IMR-90 (cell line): Measurements from ENCODE around the gene HGFAC.

Source experiments
- MXI1 ChIP-seq: IDR thresholded peaks from 2 replicates; pipeline ENCODE4 v1.6.1; 2012; ENCODE audit warnings: low read depth, mild to moderate bottlenecking, low read length, moderate library complexity, borderline replicate concordance
- TF ChIP-seq, protein P1 (sequence below): conservative IDR thresholded peaks from 2 replicates; pipeline ENCODE4 v1.5.1; 2012; ENCODE audit warnings: mild to moderate bottlenecking, low read depth, low read length, improper control_type of control experiment

DNA sequence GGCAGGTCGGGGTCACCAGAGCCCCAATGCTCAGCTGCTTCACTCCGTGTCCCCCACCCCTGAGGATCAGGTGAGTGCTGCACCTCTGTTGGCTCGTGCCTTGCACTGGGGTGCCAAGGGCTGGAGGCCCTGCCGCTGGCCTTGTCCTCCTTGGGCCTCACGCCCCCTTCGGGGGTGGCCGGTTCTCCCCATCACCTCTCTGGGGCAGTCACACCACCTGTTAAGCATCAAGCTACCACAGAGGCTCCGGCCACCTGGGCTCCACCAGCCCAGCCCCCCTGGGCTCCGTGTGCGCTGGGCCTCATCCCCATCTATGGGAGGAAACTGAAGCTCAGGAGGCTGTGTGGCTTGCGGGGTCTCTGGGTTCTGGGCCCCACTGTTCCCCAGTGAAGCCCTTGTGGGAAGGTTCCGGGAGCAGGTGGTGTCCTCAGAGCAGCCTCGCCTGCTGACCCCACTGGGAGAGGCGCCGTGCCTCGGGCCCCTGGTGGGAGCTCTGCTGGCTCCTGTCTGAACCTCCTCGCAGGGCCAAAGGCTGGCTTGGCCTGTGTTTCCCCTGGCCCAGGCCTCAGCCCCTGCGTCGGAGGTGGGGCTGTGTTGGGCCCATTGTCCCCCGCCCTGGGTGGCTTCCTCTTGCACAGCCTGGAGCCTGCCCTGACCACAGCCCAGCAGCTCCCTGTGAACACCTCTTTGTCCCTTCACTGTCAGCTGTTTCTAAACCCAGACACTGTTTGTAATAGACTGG lies 52.1 kb downstream of the HGFAC start:
- TF ChIP-seq, protein P1, sequence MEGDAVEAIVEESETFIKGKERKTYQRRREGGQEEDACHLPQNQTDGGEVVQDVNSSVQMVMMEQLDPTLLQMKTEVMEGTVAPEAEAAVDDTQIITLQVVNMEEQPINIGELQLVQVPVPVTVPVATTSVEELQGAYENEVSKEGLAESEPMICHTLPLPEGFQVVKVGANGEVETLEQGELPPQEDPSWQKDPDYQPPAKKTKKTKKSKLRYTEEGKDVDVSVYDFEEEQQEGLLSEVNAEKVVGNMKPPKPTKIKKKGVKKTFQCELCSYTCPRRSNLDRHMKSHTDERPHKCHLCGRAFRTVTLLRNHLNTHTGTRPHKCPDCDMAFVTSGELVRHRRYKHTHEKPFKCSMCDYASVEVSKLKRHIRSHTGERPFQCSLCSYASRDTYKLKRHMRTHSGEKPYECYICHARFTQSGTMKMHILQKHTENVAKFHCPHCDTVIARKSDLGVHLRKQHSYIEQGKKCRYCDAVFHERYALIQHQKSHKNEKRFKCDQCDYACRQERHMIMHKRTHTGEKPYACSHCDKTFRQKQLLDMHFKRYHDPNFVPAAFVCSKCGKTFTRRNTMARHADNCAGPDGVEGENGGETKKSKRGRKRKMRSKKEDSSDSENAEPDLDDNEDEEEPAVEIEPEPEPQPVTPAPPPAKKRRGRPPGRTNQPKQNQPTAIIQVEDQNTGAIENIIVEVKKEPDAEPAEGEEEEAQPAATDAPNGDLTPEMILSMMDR, result no peak
- no peak for TF ChIP-seq MXI1
